GM10847 (cell line): ENCODE results near the gene RNF14.

Source experiments
- POLR2A ChIP-seq: IDR thresholded peaks from 2 replicates; pipeline ENCODE4 v1.6.1; 2011; ENCODE audit not compliant: insufficient read length; ENCODE audit errors: extremely low read depth

Gene RNF14

DNA sequence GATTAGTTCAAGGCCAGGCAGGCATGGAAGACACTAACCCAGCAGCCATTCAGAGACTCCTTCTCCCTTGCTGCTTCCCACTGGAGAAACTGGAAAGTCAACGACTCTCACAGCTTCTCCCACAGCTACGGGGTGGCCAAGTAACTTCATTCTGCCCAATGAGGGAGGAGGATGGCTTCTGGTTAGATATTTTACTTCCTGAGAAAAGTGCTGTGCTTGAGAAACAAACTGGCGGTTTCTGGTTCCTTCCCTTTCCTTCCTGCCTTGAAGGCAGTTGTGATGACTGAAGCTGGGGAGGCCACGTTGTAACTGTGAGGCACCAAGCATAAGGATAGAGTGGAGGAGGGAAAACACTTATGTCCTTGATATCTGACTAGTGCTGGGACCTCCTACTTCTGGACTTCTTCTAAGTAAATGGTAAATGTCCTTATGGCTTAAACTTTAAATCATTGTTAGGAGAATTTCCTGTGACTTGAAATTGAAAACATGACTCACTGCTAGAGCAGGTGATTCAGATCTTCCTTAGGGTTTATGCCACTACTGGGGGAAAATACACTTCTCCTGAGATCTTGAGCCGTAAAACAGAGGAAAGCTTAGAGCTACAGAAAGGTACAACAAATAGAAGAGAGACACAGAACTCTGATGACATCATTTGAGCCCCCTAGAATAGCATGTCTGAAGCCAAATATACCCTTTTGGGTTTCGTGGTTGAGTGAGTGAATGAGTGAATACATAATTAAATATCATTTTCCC, 47.1 kb downstream of the RNF14 start:
- no peak for TF ChIP-seq POLR2A

DNA sequence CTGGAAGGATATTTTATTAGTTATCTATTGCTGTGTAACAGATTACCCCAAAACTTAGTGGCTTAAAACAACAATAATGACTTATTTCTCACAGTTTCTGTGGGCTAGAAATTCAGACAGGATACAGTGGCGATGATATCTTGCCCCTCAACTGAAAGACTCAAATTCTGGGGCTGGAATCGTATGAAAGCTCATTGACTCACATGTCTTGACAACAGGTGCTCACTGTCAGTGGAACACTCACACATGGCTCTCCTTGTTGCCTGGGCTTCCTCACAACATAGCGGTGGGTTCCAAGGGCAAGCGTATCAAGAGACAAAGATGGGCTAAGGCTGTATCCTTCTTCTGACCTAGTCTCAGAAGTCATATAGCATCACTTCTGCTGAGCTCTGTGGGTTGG, 47.7 kb downstream of the RNF14 start:
- TF ChIP-seq POLR2A: no peak

DNA sequence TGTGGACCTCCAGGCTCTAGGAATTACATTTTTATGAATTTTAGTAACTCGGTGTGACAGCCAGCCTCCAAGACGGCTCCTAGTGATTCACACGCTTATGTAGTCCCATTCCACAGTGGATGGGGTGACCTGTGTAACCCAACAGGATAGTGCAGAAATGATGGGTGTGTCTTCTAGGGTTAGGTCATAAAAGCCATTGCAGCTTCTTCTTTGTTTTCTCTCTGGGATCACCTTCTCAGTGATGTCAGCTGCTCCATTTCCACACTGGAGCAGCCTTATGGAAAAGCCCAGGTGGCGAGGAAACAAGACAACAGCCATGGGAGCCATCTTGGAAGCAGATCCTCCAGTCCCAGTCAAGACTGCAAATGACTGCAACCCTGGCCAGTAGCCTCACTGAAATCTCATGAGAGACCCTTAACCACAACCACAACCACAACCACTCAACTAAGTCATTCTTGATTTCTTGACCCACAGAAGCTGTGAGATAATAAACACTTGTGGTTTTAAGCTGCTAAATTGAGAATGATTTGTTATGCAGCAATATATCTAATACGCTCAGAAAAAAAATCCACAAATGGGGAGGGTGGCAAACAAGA, 49.0 kb downstream of the RNF14 start:
- no peak for TF ChIP-seq POLR2A

DNA sequence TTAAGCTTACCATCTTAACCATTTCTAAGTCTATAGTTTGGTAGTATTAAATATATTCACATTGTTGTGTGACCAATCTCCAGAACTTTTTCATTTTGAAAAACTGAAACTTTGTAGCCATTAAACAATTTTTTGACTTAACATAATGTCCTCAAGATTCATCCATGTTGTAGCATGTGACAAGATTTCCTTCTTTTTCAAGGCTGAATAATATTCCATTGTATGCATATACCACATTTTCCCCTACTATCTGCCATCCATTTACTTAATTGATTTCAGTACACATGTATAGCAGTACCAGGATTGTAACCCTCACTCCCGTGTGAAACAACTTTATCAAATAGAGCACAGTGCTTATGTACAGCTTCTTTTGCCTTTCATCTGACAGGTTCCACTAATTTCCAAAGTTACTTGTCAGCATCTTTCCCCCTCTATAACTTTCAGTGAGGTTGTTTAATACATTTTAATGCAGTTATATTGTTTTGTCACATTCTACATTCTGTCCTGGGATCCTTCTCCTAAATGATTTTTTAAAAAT, 51.3 kb downstream of the RNF14 start:
- no peak for TF ChIP-seq POLR2A

- TF ChIP-seq POLR2A: no peak
Measured at GRCh38 chr5:142023836-142024235, 54.9 kb downstream of the RNF14 start.

GRCh38 chr5:142024771-142025304, 55.9 kb downstream of the RNF14 start:
- no peak for TF ChIP-seq POLR2A

GRCh38 chr5:142025637-142026036, 56.7 kb downstream of the RNF14 start:
- TF ChIP-seq POLR2A: no peak

GRCh38 chr5:142032150-142032549, 63.2 kb downstream of the RNF14 start:
- no peak for TF ChIP-seq POLR2A

DNA sequence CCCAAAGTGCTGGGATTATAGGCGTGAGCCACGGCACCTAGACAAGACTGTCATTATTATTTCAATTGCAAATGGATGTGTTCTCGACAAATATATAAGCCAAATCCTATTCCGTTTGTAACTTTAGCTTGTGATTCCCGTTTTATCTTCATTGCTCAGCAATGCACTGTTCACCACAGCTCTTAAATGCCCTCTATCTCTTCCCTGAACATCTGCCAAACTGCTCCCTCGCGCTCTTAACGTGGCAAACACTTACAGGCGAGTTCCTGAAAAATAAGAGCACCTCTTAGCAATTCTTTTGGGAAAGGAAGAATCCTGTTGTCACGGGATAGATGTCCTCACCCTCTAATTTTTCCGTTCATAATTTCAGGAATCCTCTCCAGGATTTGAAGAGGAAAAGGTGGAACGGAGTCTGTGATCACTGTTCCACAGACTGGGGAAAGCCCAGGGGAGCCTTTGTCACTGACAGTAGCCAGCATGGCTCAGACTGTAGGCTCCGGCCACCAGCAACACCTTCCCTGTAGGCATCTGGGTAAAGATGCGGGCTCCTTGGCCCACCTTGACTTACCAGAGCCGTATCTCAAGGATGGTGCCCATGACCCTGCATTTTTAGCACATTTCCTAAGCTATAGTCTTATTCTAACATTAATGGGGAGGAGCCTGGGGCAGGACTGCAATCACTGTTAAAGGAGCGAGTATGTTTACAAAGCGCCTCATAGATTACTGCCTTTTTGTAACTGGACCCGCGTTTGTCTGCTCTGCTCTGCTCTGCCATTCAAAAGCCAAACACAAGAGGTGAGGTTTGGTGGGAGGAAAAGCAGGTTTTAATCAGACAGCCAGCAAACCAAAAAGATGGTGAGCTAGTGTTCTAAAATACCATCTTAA, 64.1 kb downstream of the RNF14 start:
- no peak for TF ChIP-seq POLR2A

DNA sequence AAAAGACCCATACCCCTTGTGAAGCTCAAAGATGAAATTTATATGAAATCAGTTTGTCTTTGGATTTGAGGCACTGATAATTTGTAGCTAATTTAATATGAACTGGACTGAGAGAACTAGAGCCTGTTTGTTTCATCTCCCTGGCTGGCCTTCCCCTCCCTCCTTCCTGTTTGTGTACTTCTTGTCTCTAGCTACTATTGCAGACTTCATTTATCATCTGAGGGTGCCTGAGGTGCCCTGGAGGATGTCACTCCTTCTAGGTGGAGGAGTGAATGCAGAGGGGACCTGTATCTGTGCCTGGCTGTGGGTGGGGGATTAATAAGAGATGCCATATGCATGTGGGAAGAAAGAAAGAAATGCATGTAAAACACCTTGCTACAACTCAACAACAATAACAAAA, 66.1 kb downstream of the RNF14 start:
- no peak for TF ChIP-seq POLR2A

DNA sequence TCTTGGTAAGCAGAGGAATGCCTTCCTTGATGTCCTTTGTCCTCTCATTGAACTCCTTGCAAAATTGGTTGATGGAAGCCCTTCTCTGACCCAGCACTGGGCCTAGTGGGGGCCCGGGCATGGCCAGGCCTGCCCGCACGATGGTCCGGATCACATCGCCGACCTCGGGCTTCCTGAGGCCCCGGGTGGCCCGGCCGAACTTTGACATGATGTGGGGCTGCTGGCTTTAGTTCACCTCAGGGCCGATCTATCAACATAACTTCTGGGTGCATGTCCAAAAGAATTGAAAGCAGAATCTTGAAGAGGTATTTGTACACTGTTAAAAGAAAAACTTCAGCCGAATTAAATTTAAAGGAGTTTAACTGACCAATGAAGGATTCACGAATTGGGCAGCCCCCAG, 68.0 kb downstream of the RNF14 start:
- TF ChIP-seq POLR2A: no peak

DNA sequence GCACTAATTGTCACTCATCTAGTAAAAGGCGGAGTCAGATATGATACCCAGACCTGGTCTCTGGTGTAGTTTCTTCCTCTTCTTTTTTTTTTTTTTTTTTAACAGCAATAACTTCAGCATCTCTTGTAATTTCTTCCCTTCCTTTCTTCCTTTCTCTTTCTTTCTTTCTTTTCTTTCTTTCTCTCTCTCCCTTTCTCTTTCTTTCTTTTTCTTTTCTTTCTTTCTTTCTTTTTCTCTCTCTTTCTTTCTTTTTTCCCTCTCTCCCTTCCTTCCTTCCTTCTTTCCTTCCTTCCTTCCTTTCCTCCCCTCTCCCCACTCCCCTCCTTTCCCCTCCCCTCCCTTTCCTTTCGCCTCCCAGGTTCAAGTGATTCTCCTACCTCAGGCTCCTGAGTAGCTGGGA, 69.8 kb downstream of the RNF14 start:
- TF ChIP-seq POLR2A: no peak
